ENCODE data around the gene SLC35F6. TPM values are rescaled to one million over a fixed set of nuclear protein-coding genes. Genes with fewer than 3 reads are reported as not detected.
A peak's percentile ranks its signal among the peaks of the same experiment; 100 is the strongest.
"Not testable (repeated sequence)": the region's sequence is repeated elsewhere in the genome, so short reads cannot be mapped to it uniquely, and the experiment has no call there.

Gene SLC35F6
- polyA plus RNA-seq, 2 of the 4 experiments (the other 2 are of a cell fraction), result 41.3 to 46.9 TPM

DNA sequence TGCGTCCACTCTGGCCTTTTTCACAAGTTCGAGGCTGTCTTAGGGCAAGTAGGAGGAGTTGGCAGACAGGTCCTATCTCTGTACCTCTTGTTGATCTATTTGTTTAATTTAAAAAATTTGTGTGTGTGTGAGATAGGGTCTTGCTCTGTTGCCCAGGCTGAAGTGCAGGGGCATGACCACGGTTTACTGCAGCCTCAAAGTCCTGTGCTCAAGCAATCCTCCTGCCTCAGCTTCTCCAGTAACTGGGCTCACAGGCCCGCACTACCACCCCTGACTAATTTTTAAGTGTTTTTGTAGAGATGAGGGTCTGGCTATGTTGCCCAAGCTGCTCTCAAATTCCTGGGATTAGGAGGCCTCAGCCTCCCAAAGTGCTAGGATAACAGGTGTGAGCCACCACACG, 4.2 kb upstream of the SLC35F6 start (continued):
- TF ChIP-seq, protein P1, sequence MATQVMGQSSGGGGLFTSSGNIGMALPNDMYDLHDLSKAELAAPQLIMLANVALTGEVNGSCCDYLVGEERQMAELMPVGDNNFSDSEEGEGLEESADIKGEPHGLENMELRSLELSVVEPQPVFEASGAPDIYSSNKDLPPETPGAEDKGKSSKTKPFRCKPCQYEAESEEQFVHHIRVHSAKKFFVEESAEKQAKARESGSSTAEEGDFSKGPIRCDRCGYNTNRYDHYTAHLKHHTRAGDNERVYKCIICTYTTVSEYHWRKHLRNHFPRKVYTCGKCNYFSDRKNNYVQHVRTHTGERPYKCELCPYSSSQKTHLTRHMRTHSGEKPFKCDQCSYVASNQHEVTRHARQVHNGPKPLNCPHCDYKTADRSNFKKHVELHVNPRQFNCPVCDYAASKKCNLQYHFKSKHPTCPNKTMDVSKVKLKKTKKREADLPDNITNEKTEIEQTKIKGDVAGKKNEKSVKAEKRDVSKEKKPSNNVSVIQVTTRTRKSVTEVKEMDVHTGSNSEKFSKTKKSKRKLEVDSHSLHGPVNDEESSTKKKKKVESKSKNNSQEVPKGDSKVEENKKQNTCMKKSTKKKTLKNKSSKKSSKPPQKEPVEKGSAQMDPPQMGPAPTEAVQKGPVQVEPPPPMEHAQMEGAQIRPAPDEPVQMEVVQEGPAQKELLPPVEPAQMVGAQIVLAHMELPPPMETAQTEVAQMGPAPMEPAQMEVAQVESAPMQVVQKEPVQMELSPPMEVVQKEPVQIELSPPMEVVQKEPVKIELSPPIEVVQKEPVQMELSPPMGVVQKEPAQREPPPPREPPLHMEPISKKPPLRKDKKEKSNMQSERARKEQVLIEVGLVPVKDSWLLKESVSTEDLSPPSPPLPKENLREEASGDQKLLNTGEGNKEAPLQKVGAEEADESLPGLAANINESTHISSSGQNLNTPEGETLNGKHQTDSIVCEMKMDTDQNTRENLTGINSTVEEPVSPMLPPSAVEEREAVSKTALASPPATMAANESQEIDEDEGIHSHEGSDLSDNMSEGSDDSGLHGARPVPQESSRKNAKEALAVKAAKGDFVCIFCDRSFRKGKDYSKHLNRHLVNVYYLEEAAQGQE (IDR thresholded peaks at IDR 0.05), result no peak

DNA sequence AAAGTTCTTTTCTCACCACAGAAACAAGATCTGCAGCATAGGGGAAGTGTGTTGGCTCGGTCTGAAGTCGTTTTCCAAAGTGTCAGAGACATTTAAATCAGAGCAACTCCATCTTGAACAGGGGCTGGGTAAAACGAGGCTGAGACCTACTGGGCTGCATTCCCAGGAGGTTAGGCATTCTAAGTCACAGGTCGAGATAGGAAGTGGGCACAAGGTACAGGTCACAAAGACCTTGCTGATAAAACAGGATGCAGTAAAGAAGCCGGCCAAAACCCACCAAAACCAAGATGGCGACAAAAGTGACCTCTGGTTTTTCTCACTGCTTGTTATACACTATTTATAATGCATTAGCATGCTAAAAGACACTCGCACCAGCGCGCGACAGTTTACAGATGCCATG, 3.1 kb upstream of the SLC35F6 start:
- DNase-seq (ENCODE audit: low read depth in 1 of 2, low spot score in 1 of 2); H3K9me3 ChIP-seq; POLR2A ChIA-PET; H3K4me2 ChIP-seq; H3K4me3 ChIP-seq; FAIRE-seq; ATAC-seq: not testable (repeated sequence)
- Histone ChIP-seq H3K27ac (peak overlapping the region; percentile 40 to 97; a peak in 5 of 6 replicates), H3K4me1 (peaks cover 48% of the 10 kb centered on the region)
- CTCF ChIA-PET, result interaction anchor here (1.2 to 2.8 kb wide), 3 partner anchors 8 to 156 kb away, joined by 3 to 12 read pairs (median 10); no protein-coding TSS in a partner anchor
- 85% methylated on average over 10 of the region's 10 CpGs for WGBS (ENCODE audit: missing lambda C conversion rate)

DNA sequence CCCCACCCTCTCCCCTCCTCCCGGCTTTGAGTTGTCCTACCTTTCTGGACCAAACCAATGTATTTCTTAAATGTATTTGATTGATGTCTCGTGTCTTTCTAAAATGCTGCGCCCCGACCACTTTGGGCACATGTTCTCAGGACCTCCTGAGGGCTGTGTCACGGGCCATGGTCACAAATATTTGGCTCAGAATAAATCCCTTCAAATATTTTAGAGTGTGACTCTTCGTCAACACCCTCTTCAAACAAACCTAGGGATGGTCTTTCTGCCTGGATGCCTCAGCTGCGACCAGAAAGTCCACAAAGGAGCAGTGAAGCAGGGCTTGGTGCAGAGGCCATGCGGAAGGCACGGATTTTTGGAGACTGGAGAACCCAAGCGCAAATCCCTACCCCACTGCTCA, 1.1 kb upstream of the SLC35F6 start:
- peak overlapping the region; percentile 93 for H3K4me2 ChIP-seq
- no peak overlapping the region for H3K4me3 ChIP-seq
- POLR2A ChIA-PET, result interaction anchor here (0.9 to 1.5 kb wide), 2 partner anchors 19 to 23 kb away, joined by 5 to 14 read pairs; partner anchors contain the start of gene CENPA
- FAIRE-seq (no peak), ATAC-seq (no peak), DNase-seq (ENCODE audit: low read depth in 1 of 2, low spot score in 1 of 2) (no peak)
- TF ChIP-seq CHD2 (IDR thresholded peaks at IDR 0.05; ENCODE audit: low read length, partially characterized antibody), result no peak
- TF ChIP-seq, protein P2, sequence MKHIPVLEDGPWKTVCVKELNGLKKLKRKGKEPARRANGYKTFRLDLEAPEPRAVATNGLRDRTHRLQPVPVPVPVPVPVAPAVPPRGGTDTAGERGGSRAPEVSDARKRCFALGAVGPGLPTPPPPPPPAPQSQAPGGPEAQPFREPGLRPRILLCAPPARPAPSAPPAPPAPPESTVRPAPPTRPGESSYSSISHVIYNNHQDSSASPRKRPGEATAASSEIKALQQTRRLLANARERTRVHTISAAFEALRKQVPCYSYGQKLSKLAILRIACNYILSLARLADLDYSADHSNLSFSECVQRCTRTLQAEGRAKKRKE (CRISPR knock-in tag; IDR thresholded peaks at IDR 0.05; ENCODE audit: low read depth), result no peak
- TF ChIP-seq POLR2AphosphoS2 (conservative IDR thresholded peaks at IDR 0.05; ENCODE audit: low read length), result no peak
- no peak for TF ChIP-seq RARB (CRISPR knock-in tag; IDR thresholded peaks at IDR 0.05)
- no peak for TF ChIP-seq CBX2 (IDR thresholded peaks at IDR 0.05; ENCODE audit: borderline replicate concordance, low read depth)
- no peak for TF ChIP-seq CEBPB (IDR thresholded peaks at IDR 0.05)
- no peak for TF ChIP-seq CHD4 (IDR thresholded peaks at IDR 0.05; ENCODE audit: borderline replicate concordance)
- TF ChIP-seq NFE2L2 (conservative IDR thresholded peaks at IDR 0.05; ENCODE audit: low read length), result no peak
- TF ChIP-seq, protein P3, sequence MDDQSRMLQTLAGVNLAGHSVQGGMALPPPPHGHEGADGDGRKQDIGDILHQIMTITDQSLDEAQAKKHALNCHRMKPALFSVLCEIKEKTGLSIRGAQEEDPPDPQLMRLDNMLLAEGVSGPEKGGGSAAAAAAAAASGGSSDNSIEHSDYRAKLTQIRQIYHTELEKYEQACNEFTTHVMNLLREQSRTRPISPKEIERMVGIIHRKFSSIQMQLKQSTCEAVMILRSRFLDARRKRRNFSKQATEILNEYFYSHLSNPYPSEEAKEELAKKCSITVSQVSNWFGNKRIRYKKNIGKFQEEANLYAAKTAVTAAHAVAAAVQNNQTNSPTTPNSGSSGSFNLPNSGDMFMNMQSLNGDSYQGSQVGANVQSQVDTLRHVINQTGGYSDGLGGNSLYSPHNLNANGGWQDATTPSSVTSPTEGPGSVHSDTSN (IDR thresholded peaks at IDR 0.05), result no peak
- no peak for TF ChIP-seq MAZ (IDR thresholded peaks at IDR 0.05; ENCODE audit: borderline replicate concordance, low read depth, low read length)
- TF ChIP-seq, protein P1 (IDR thresholded peaks at IDR 0.05), result no peak
- TF ChIP-seq ZC3H11A (IDR thresholded peaks at IDR 0.05), result no peak
- no peak for TF ChIP-seq RAD21 (conservative IDR thresholded peaks at IDR 0.05 in 1 of 2, IDR thresholded peaks at IDR 0.05 in 1 of 2)
- no peak for TF ChIP-seq HDAC2 (IDR thresholded peaks at IDR 0.05)
- TF ChIP-seq PHF8 (IDR thresholded peaks at IDR 0.05; ENCODE audit: borderline replicate concordance, low read depth), result no peak
- TF ChIP-seq, protein P4, sequence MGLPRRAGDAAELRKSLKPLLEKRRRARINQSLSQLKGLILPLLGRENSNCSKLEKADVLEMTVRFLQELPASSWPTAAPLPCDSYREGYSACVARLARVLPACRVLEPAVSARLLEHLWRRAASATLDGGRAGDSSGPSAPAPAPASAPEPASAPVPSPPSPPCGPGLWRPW (IDR thresholded peaks at IDR 0.05), result no peak
- 88% methylated on average over 10 of the region's 10 CpGs for WGBS (ENCODE audit: missing lambda C conversion rate)
- H3K4me1 ChIP-seq, result peaks cover 51% of the 10 kb centered on the region
- no peaks in the 10 kb centered on the region for H3K9me3 ChIP-seq
- CTCF ChIA-PET, result interaction anchor here (1.6 to 1.8 kb wide), 3 partner anchors 8 to 158 kb away, joined by 5 read pairs; no protein-coding TSS in a partner anchor
- H3K27ac ChIP-seq, result peak overlapping the region; percentile 95 to 96
